NT2/D1 (cell line): Measurements from ENCODE around the gene HLA-DPB1.

Experiments
- SUZ12 ChIP-seq: IDR thresholded peaks from 2 replicates; pipeline ENCODE4 v1.6.1; 2011; ENCODE audit not compliant: insufficient read length, insufficient read depth; ENCODE audit errors: extremely low read depth
- YY1 ChIP-seq: IDR thresholded peaks from 2 replicates; pipeline ENCODE4 v1.6.1; 2011; ENCODE audit not compliant: insufficient read length, insufficient read depth
- ZNF274 ChIP-seq: IDR thresholded peaks from 2 replicates; pipeline ENCODE4 v1.6.1; 2011; ENCODE audit warnings: mild to moderate bottlenecking, low read depth, low read length

GRCh38 chr6:33114406-33114805 is 38.6 kb downstream of the HLA-DPB1 start:
- TF ChIP-seq ZNF274 (no peak), YY1 (no peak), SUZ12 (no peak)
